ENCODE data around the gene ADGRG3.

- TF ChIP-seq FOXP4 (CRISPR knock-in tag; IDR thresholded peaks at IDR 0.05; ENCODE audit: borderline replicate concordance): no peak
- TF ChIP-seq THAP7 (CRISPR knock-in tag; IDR thresholded peaks at IDR 0.05): no peak
- no peak for TF ChIP-seq POLR2A (conservative IDR thresholded peaks at IDR 0.05)
- no peak for TF ChIP-seq ZNF23 (CRISPR knock-in tag; IDR thresholded peaks at IDR 0.05)
- TF ChIP-seq CBX8 (IDR thresholded peaks at IDR 0.05; ENCODE audit: borderline replicate concordance, extremely low read depth, low read depth, low read length, poor library complexity, severe bottlenecking): no peak
- no peak for TF ChIP-seq PML (IDR thresholded peaks at IDR 0.05; ENCODE audit: low read length)
- no peak for TF ChIP-seq MAFK (IDR thresholded peaks at IDR 0.05; ENCODE audit: low read length)
- TF ChIP-seq EZH2 (IDR thresholded peaks at IDR 0.05; ENCODE audit: borderline replicate concordance, low read depth, low read length): no peak
- no peak for TF ChIP-seq ELK1 (CRISPR knock-in tag; IDR thresholded peaks at IDR 0.05)
- TF ChIP-seq, protein P1, sequence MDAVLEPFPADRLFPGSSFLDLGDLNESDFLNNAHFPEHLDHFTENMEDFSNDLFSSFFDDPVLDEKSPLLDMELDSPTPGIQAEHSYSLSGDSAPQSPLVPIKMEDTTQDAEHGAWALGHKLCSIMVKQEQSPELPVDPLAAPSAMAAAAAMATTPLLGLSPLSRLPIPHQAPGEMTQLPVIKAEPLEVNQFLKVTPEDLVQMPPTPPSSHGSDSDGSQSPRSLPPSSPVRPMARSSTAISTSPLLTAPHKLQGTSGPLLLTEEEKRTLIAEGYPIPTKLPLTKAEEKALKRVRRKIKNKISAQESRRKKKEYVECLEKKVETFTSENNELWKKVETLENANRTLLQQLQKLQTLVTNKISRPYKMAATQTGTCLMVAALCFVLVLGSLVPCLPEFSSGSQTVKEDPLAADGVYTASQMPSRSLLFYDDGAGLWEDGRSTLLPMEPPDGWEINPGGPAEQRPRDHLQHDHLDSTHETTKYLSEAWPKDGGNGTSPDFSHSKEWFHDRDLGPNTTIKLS (IDR thresholded peaks at IDR 0.05; ENCODE audit: borderline replicate concordance, low read depth): no peak
- TF ChIP-seq SMC3 (conservative IDR thresholded peaks at IDR 0.05; ENCODE audit: insufficient read depth, low read depth, low read length): no peak
- TF ChIP-seq, protein P2, sequence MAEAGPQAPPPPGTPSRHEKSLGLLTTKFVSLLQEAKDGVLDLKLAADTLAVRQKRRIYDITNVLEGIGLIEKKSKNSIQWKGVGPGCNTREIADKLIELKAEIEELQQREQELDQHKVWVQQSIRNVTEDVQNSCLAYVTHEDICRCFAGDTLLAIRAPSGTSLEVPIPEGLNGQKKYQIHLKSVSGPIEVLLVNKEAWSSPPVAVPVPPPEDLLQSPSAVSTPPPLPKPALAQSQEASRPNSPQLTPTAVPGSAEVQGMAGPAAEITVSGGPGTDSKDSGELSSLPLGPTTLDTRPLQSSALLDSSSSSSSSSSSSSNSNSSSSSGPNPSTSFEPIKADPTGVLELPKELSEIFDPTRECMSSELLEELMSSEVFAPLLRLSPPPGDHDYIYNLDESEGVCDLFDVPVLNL (CRISPR knock-in tag; IDR thresholded peaks at IDR 0.05; ENCODE audit: low read depth): no peak
- no peak for TF ChIP-seq HSF4 (CRISPR knock-in tag; IDR thresholded peaks at IDR 0.05; ENCODE audit: borderline replicate concordance)
Observed at GRCh38 chr16:57729182-57729484, 61.0 kb downstream of the ADGRG3 start.
